ENCODE data around the gene PCNT.
"Not testable (repeated sequence)": the region's sequence is repeated elsewhere in the genome, so short reads cannot be mapped to it uniquely, and the experiment has no call there.

Gene PCNT

GRCh38 chr21:46431448-46431847, 107.5 kb downstream of the PCNT start:
- peaks cover 4% of the 10 kb centered on the region; the same call in 1 of the 2 replicates for H3K36me3 ChIP-seq (ENCODE audit: low read length)
- no peaks in the 10 kb centered on the region for H3K79me2 ChIP-seq (ENCODE audit: insufficient read depth, low read length)
- no peak overlapping the region for H3K4me2 ChIP-seq (ENCODE audit: low read depth, low read length, poor library complexity, severe bottlenecking)
- no peaks in the 10 kb centered on the region for H3K9me2 ChIP-seq (replicated peaks; ENCODE audit: insufficient read depth, low read length)
- H3F3A ChIP-seq (ENCODE audit: insufficient read depth) = no peaks in the 10 kb centered on the region
- H4K20me1 ChIP-seq (ENCODE audit: low read depth, low read length) = no peaks in the 10 kb centered on the region
- H3K4me3 ChIP-seq (ENCODE audit: insufficient read depth, low read length, poor library complexity, severe bottlenecking) = no peak overlapping the region
- H3K27me3 ChIP-seq (ENCODE audit: low read length) = no peaks in the 10 kb centered on the region
- no peak for TF ChIP-seq CTCF (IDR thresholded peaks at IDR 0.05; ENCODE audit: insufficient read depth, low read length, poor library complexity, severe bottlenecking)
- TF ChIP-seq EZH2phosphoT487 (conservative IDR thresholded peaks at IDR 0.05; ENCODE audit: low read length) = no peak
- no peaks in the 10 kb centered on the region for H3K9me3 ChIP-seq (ENCODE audit: insufficient read depth, low read length)
- H3K27ac ChIP-seq (ENCODE audit: low read depth, low read length) = no peak overlapping the region
- no peak overlapping the region for H3K9ac ChIP-seq (ENCODE audit: low read length)
- H2AFZ ChIP-seq (ENCODE audit: low read depth, low read length, severe bottlenecking) = no peak overlapping the region

GRCh38 chr21:46431884-46432488, 108.0 kb downstream of the PCNT start:
- no peak overlapping the region for H3K4me3 ChIP-seq (ENCODE audit: insufficient read depth, low read length, poor library complexity, severe bottlenecking)
- H3K9ac ChIP-seq (ENCODE audit: low read length) = no peak overlapping the region
- H3K9me2 ChIP-seq (replicated peaks; ENCODE audit: insufficient read depth, low read length) = no peaks in the 10 kb centered on the region
- H3K79me2 ChIP-seq (ENCODE audit: insufficient read depth, low read length) = no peaks in the 10 kb centered on the region
- H3K27me3 ChIP-seq (ENCODE audit: low read length) = no peaks in the 10 kb centered on the region
- no peaks in the 10 kb centered on the region for H4K20me1 ChIP-seq (ENCODE audit: low read depth, low read length)
- no peaks in the 10 kb centered on the region for H3F3A ChIP-seq (ENCODE audit: insufficient read depth)
- H2AFZ ChIP-seq (ENCODE audit: low read depth, low read length, severe bottlenecking) = no peak overlapping the region
- TF ChIP-seq EZH2phosphoT487 (conservative IDR thresholded peaks at IDR 0.05; ENCODE audit: low read length) = no peak
- no peak for TF ChIP-seq CTCF (IDR thresholded peaks at IDR 0.05; ENCODE audit: insufficient read depth, low read length, poor library complexity, severe bottlenecking)
- no peak overlapping the region for H3K27ac ChIP-seq (ENCODE audit: low read depth, low read length)
- H3K4me2 ChIP-seq (ENCODE audit: low read depth, low read length, poor library complexity, severe bottlenecking) = no peak overlapping the region
- peaks cover 9% of the 10 kb centered on the region; the same call in 1 of the 2 replicates for H3K36me3 ChIP-seq (ENCODE audit: low read length)
- H3K9me3 ChIP-seq (ENCODE audit: insufficient read depth, low read length) = no peaks in the 10 kb centered on the region

- not testable (repeated sequence) for H3K9me3 ChIP-seq (ENCODE audit: insufficient read depth, low read length); H3K27ac ChIP-seq (ENCODE audit: low read depth, low read length); H3K27me3 ChIP-seq (ENCODE audit: low read length); H4K20me1 ChIP-seq (ENCODE audit: low read depth, low read length); H2AFZ ChIP-seq (ENCODE audit: low read depth, low read length, severe bottlenecking); H3K9ac ChIP-seq (ENCODE audit: low read length); H3K4me2 ChIP-seq (ENCODE audit: low read depth, low read length, poor library complexity, severe bottlenecking); H3K79me2 ChIP-seq (ENCODE audit: insufficient read depth, low read length); H3F3A ChIP-seq (ENCODE audit: insufficient read depth); H3K9me2 ChIP-seq (replicated peaks; ENCODE audit: insufficient read depth, low read length); H3K4me3 ChIP-seq (ENCODE audit: insufficient read depth, low read length, poor library complexity, severe bottlenecking)
- H3K36me3 ChIP-seq (ENCODE audit: low read length) = peaks cover 15% of the 10 kb centered on the region; the same call in 1 of the 2 replicates
Measured at GRCh38 chr21:46433116-46433515, 109.2 kb downstream of the PCNT start.

GRCh38 chr21:46434322-46434958, 110.5 kb downstream of the PCNT start:
- Histone ChIP-seq H3K36me3 (ENCODE audit: low read length) (peaks cover 15% of the 10 kb centered on the region; the same call in 1 of the 2 replicates), H3K4me3 (ENCODE audit: insufficient read depth, low read length, poor library complexity, severe bottlenecking) (no peak overlapping the region), H3K9ac (ENCODE audit: low read length) (no peak overlapping the region), H3K27ac (ENCODE audit: low read depth, low read length) (no peak overlapping the region), H3F3A (ENCODE audit: insufficient read depth) (no peaks in the 10 kb centered on the region), H2AFZ (ENCODE audit: low read depth, low read length, severe bottlenecking) (no peak overlapping the region), H4K20me1 (ENCODE audit: low read depth, low read length) (no peaks in the 10 kb centered on the region), H3K9me2 (replicated peaks; ENCODE audit: insufficient read depth, low read length) (no peaks in the 10 kb centered on the region), H3K27me3 (ENCODE audit: low read length) (no peaks in the 10 kb centered on the region), H3K9me3 (ENCODE audit: insufficient read depth, low read length) (no peaks in the 10 kb centered on the region), H3K79me2 (ENCODE audit: insufficient read depth, low read length) (no peaks in the 10 kb centered on the region), H3K4me2 (ENCODE audit: low read depth, low read length, poor library complexity, severe bottlenecking) (no peak overlapping the region)
- TF ChIP-seq CTCF (IDR thresholded peaks at IDR 0.05; ENCODE audit: insufficient read depth, low read length, poor library complexity, severe bottlenecking) = no peak
- no peak for TF ChIP-seq EZH2phosphoT487 (conservative IDR thresholded peaks at IDR 0.05; ENCODE audit: low read length)

Data from SU-DHL-6 (cell line).